Esophagus squamous epithelium (tissue), 5 donors: Measurements from ENCODE around the gene COL4A1. TPM values are rescaled to one million over a fixed set of nuclear protein-coding genes. Genes with fewer than 3 reads are reported as not detected.
A peak's percentile ranks its signal among the peaks of the same experiment; 100 is the strongest.

ENCODE experiments used
- DNase-seq: peaks from one replicate; lab custom pipeline; 2025; lab: John Stamatoyannopoulos, UW
- H3K27ac ChIP-seq, 4 donors: fragments of 200-600 bp; sonication (generic); one replicate each; pipeline ENCODE4 v1.5.1; 2016 to 2019; ENCODE audit warnings: mild to moderate bottlenecking in 1 of 4
- H3K27me3 ChIP-seq, 4 donors: fragments of 200-600 bp; sonication (generic); 1 replicate in 3 of 4; 2 replicates in 1 of 4; pipeline versions ENCODE4 v1.5.1 to v1.6.0; 2017 to 2021; ENCODE audit warnings: antibody characterized with exemption in 1 of 4
- H3K36me3 ChIP-seq, 3 donors: fragments of 200-600 bp; sonication (generic); one replicate each; pipeline ENCODE4 v1.5.1; 2016 to 2019
- H3K4me1 ChIP-seq, 3 donors: fragments of 200-600 bp; sonication (generic); one replicate each; pipeline ENCODE4 v1.5.1; 2017 to 2019
- H3K4me3 ChIP-seq, 4 donors: fragments of 200-600 bp; sonication (generic); 1 replicate in 3 of 4; 2 replicates in 1 of 4; pipeline ENCODE4 v1.5.1; 2016 to 2019; ENCODE audit warnings: mild to moderate bottlenecking in 2 of 4, moderate library complexity in 1 of 4
- H3K9me3 ChIP-seq, 3 donors: fragments of 200-600 bp; sonication (generic); one replicate each; pipeline ENCODE4 v1.5.1; 2016 to 2019
- POLR2A ChIP-seq, 4 donors: fragments of 450-650 bp; IDR thresholded peaks; one replicate each; pipeline ENCODE4 v1.6.1; 2017; ENCODE audit warnings: antibody characterized with exemption in 4 of 4, mild to moderate bottlenecking in 4 of 4, moderate library complexity in 3 of 4
- WGBS, 2 donors: methylation state at CpG; one replicate each; pipeline ENCODE4 v1.1.5; 2018; 5-methylcytosine and 5-hydroxymethylcytosine counted together
- intact Hi-C: fragments of 100-400 bp; cut with DNase I; formaldehyde crosslinking; loops from one replicate; pipeline ENCODE4 v1.15.0; 2022
- total RNA-seq, 4 donors: library from RNA; depleted of rRNA; stranded (reverse); fragments of >200 nt; gene quantifications; one replicate each; pipeline ENCODE4 v1.1.0, GENCODE V29; 2016
- TF ChIP-seq, protein P1 (sequence below), 6 experiments: fragments of 450-650 bp in 4 of 6; fragments of 200-600 bp in 2 of 6; sonication (generic) in 2 of 6; IDR thresholded peaks; one replicate each; pipeline ENCODE4 v1.5.1; 2016 to 2019; ENCODE audit warnings: antibody characterized with exemption in 6 of 6, mild to moderate bottlenecking in 4 of 6, moderate library complexity in 4 of 6
- donor health status: DM: yes; HTN: yes; CAD: no.

COL4A1 gene
- total RNA-seq, 4 donors from 2014 or later: 8.9 to 97.1 (median 40.2) TPM

DNA sequence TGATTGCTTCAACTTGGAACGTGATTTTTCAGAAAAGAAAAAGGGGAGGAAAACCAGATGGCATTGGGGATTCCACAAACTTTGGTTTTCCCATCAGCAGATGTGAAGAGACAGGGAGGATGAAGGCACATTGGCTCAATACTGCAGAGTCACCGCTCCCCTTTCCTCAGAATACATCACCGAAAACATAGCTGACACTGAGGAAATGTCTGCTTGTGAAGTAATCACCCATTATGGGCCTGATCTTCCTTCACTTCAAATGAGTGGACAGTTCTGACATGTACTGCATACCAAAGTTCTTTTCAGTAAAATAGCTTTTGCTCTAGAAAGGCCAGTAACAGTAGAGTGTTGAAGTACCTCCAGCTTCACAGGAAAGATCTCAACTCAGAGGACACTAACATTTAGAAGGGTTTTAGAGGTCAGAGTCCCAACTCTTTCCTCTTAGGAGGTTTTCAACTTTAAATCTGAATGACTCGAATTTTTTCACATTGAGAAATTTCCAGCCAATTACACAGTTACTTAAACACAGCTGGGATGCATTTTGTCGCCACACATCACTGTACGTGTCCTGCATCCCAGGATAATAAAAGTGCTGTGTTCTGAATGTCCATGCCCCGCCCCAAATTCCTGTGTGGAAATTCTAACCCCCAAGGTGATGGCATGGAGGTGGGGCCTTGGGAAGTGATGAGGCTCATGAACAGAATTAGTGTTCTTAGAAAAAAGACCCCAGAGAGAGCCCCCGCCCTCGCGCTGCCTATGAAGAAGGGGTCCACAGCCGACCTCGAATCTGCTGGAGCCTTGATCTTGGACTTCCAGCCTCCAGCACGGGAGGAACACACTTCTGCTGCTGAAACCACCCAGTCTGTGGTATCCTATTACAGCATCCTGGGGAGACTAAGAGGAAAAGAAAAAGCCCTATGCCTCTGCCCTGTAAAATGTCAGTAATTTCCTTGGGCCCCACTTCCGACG is 77.7 kb downstream of the COL4A1 start:
- peaks cover 0 to 34% (median 16%) of the 10 kb centered on the region in 3 donors for H3K4me1 ChIP-seq
- peak overlapping the region in 1 of 4 donors; percentile 25 for H3K27ac ChIP-seq
- no peaks in the 10 kb centered on the region for H3K27me3 ChIP-seq
- no peak overlapping the region for H3K4me3 ChIP-seq
- no peak for DNase-seq
- H3K9me3 ChIP-seq: no peaks in the 10 kb centered on the region
- no peaks in the 10 kb centered on the region for H3K36me3 ChIP-seq
- intact Hi-C loops: no loop called here
- no peak for TF ChIP-seq POLR2A (IDR thresholded peaks at IDR 0.05)
- TF ChIP-seq, protein P1, sequence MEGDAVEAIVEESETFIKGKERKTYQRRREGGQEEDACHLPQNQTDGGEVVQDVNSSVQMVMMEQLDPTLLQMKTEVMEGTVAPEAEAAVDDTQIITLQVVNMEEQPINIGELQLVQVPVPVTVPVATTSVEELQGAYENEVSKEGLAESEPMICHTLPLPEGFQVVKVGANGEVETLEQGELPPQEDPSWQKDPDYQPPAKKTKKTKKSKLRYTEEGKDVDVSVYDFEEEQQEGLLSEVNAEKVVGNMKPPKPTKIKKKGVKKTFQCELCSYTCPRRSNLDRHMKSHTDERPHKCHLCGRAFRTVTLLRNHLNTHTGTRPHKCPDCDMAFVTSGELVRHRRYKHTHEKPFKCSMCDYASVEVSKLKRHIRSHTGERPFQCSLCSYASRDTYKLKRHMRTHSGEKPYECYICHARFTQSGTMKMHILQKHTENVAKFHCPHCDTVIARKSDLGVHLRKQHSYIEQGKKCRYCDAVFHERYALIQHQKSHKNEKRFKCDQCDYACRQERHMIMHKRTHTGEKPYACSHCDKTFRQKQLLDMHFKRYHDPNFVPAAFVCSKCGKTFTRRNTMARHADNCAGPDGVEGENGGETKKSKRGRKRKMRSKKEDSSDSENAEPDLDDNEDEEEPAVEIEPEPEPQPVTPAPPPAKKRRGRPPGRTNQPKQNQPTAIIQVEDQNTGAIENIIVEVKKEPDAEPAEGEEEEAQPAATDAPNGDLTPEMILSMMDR (IDR thresholded peaks at IDR 0.05): no peak
- WGBS, 2 donors: 75 to 79% methylated on average over 14 of the region's 15 CpGs

DNA sequence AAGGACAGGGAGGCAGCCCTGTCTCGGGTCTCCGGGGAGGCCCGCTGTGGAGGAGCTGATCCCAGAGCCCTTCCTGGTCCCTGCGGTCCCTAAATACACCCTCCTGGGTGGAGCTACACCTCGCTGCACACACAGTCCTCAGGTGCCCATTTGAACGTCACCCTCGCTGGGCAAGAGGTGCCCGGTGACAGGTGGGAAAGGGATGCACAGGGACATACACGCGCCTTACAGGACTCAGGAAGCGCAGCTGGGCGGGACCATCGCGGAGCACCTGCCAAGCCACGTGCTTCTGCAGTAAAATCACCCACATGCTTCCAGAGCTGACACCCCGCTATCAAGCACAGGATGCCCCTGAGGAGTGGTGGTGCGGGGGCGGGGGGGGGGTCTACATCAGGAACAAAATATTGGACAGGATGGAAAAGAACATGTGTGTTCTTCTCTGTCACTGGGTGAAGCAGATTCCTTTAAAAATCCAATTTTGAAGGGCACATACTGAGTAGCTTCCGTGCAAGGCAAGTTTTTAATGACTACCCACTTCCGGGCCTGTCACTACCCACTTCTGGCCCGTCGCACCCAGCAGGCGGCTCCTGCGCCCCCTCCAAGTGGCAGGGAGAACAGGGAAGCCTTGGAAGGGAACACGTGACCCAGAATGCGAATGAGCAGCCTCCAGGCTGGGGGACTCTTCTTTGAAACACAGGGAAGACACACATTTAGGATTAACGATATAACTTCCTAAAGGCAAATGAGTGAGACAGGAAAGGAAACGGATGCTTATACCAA is 78.9 kb downstream of the COL4A1 start:
- H3K27me3 ChIP-seq: no peaks in the 10 kb centered on the region
- DNase-seq: no peak
- H3K36me3 ChIP-seq: no peaks in the 10 kb centered on the region
- no peak overlapping the region for H3K4me3 ChIP-seq
- H3K9me3 ChIP-seq: no peaks in the 10 kb centered on the region
- H3K4me1 ChIP-seq: peaks cover 0 to 24% (median 10%) of the 10 kb centered on the region in 3 donors
- intact Hi-C loops: no loop called here
- TF ChIP-seq, protein P1 (IDR thresholded peaks at IDR 0.05): no peak
- no peak for TF ChIP-seq POLR2A (IDR thresholded peaks at IDR 0.05)
- WGBS, 2 donors: 85 to 92% methylated on average over 14 of the region's 28 CpGs
- peak overlapping the region in 3 of 4 donors; percentile 25 to 39 (median 31) for H3K27ac ChIP-seq

DNA sequence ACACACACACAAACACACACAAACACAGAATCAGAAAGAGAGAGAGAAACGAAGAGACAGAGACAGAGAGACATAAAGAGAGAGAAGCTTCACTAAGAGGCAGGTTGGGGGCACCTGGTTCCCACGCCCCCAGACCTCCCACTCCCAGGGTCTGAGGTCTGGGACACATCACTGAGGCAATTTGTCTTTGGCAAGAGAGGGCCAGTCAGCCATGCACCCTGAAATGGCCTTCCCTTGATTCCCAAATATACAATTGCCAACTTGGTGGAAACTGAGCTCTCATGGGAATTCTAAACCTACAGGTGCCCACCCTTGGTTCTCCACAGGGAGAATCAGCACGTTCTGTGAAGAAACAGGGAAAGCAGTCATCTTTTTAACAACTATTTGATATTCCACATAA is 79.5 kb downstream of the COL4A1 start:
- TF ChIP-seq POLR2A (IDR thresholded peaks at IDR 0.05): no peak
- TF ChIP-seq, protein P1 (IDR thresholded peaks at IDR 0.05): no peak
- H3K36me3 ChIP-seq: no peaks in the 10 kb centered on the region
- H3K4me1 ChIP-seq: peaks cover 0 to 19% (median 6%) of the 10 kb centered on the region in 3 donors
- H3K4me3 ChIP-seq: no peak overlapping the region
- peak overlapping the region in 2 of 4 donors; percentile 11 to 39 for H3K27ac ChIP-seq
- intact Hi-C loops: no loop called here
- WGBS, 2 donors: 52 to 63% methylated on average over 2 to 3 of the region's 3 CpGs
- no peaks in the 10 kb centered on the region for H3K9me3 ChIP-seq
- no peaks in the 10 kb centered on the region for H3K27me3 ChIP-seq
- no peak for DNase-seq

DNA sequence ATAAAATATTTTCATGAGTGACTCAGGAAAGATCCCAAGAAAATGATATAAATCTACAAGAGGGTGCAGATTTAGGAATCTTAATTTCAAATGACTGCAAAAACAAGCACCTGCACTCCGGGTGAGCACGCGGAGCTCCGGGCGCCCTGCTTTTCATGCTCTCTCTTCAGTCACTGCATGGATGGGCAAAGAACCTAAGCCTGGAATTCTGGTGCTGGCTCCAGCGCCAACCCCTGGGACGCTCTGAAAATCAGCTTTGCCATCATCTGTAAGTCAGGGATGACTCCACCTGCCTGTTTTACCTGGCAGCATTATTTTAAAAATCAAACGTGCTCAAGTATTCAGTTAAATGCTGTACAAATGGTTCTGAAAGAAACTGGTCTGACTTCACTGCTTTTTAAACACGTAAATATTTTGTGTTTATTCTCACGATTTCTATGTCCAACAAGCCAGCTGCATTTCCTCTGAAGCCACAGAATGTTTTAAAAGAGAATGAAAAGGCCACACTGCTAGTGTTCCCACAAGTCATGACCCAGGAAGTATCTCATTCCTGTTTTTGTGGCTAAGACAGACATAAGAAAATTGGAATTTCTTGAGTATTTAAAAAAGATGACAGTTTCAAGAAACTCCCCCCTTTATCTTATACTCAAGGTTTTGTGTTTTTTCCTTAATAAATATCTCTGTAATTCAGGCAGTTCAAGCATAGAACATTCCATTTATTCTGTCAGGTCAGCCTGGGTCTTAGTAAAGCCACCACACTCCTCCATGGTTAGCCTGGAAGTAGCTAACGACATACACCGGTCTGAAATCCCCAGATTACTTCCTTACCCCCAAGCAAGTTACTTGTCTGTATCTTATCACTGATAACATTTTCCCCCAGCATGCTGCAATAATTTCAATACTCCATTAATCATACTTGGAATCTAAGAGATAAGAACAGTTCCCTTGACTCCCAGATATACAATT is 81.1 kb downstream of the COL4A1 start:
- H3K27ac ChIP-seq: peak overlapping the region in 3 of 4 donors; percentile 42 to 59 (median 49)
- H3K4me1 ChIP-seq: peaks cover 3 to 24% (median 11%) of the 10 kb centered on the region in 3 donors
- H3K27me3 ChIP-seq: no peaks in the 10 kb centered on the region
- H3K4me3 ChIP-seq: no peak overlapping the region
- WGBS, 2 donors: 76 to 77% methylated on average over 12 of the region's 12 CpGs
- TF ChIP-seq POLR2A (IDR thresholded peaks at IDR 0.05): no peak
- TF ChIP-seq, protein P1 (IDR thresholded peaks at IDR 0.05): no peak
- no peaks in the 10 kb centered on the region for H3K36me3 ChIP-seq
- H3K9me3 ChIP-seq: no peaks in the 10 kb centered on the region
- intact Hi-C loops: no loop called here
- DNase-seq: no peak
